Measurements from ENCODE around the gene AKR7A2. TPM values are rescaled to one million over a fixed set of nuclear protein-coding genes. Genes with fewer than 3 reads are reported as not detected.

Gene AKR7A2
- total RNA-seq, 4 donors from 2014 or later, result 64.5 to 91.0 (median 80.7) TPM

GRCh38 chr1:19327301-19327700, 15.4 kb upstream of the AKR7A2 start:
- DNase-seq (ENCODE audit: low spot score in 2 of 2), result no peak
- no peak overlapping the region for H3K27ac ChIP-seq
- no peak for TF ChIP-seq EP300 (IDR thresholded peaks at IDR 0.05)
- no peaks in the 10 kb centered on the region for H3K27me3 ChIP-seq
- WGBS, 2 donors, result 84 to 86% methylated on average over 14 to 16 of the region's 16 CpGs
- no peaks in the 10 kb centered on the region for H3K9me3 ChIP-seq
- H3K4me1 ChIP-seq, result no peaks in the 10 kb centered on the region
- no peak overlapping the region for H3K4me3 ChIP-seq
- peaks cover 0 to 100% (median 7%) of the 10 kb centered on the region in 3 donors for H3K36me3 ChIP-seq

- no peak for DNase-seq (ENCODE audit: low spot score in 2 of 2)
- H3K4me1 ChIP-seq, result no peaks in the 10 kb centered on the region
- H3K27me3 ChIP-seq, result no peaks in the 10 kb centered on the region
- TF ChIP-seq POLR2A (IDR thresholded peaks at IDR 0.05) (no peak), EP300 (IDR thresholded peaks at IDR 0.05) (no peak), CTCF (IDR thresholded peaks at IDR 0.05) (no peak)
- H3K27ac ChIP-seq, result no peak overlapping the region
- 59 to 92% methylated on average over 6 of the region's 6 CpGs for WGBS, 2 donors
- H3K4me3 ChIP-seq, result no peak overlapping the region
- peaks cover 0 to 100% (median 7%) of the 10 kb centered on the region in 3 donors for H3K36me3 ChIP-seq
- H3K9me3 ChIP-seq, result no peaks in the 10 kb centered on the region
These were observed 14.8 kb upstream of the AKR7A2 start for GRCh38 chr1:19326748-19327065.

GRCh38 chr1:19325958-19326747, 14.2 kb upstream of the AKR7A2 start:
- 77 to 86% methylated on average over 18 to 31 of the region's 32 CpGs for whole genome bisulfite sequencing, 2 donors
- Histone ChIP-seq H3K4me3 (no peak overlapping the region), H3K9me3 (no peaks in the 10 kb centered on the region), H3K4me1 (no peaks in the 10 kb centered on the region), H3K27ac (no peak overlapping the region), H3K36me3 (peaks cover 0 to 95% (median 7%) of the 10 kb centered on the region in 3 donors), H3K27me3 (no peaks in the 10 kb centered on the region)
- no peak for DNase-seq (ENCODE audit: low spot score in 2 of 2)
- TF ChIP-seq CTCF (IDR thresholded peaks at IDR 0.05) (no peak), EP300 (IDR thresholded peaks at IDR 0.05) (no peak), POLR2A (IDR thresholded peaks at IDR 0.05) (no peak)

GRCh38 chr1:19325368-19325957, 13.5 kb upstream of the AKR7A2 start:
- Histone ChIP-seq H3K9me3 (no peaks in the 10 kb centered on the region), H3K27me3 (no peaks in the 10 kb centered on the region), H3K36me3 (peaks cover 0 to 92% (median 7%) of the 10 kb centered on the region in 3 donors), H3K4me3 (no peak overlapping the region), H3K27ac (no peak overlapping the region), H3K4me1 (no peaks in the 10 kb centered on the region)
- WGBS, 2 donors, result 80 to 89% methylated on average over 18 to 19 of the region's 19 CpGs
- no peak for DNase-seq (ENCODE audit: low spot score in 2 of 2)
- TF ChIP-seq POLR2A (IDR thresholded peaks at IDR 0.05) (no peak), CTCF (IDR thresholded peaks at IDR 0.05) (no peak), EP300 (IDR thresholded peaks at IDR 0.05) (no peak)

GRCh38 chr1:19324665-19324990, 12.7 kb upstream of the AKR7A2 start:
- Histone ChIP-seq H3K4me3 (no peak overlapping the region), H3K4me1 (no peaks in the 10 kb centered on the region), H3K27ac (no peak overlapping the region), H3K9me3 (no peaks in the 10 kb centered on the region), H3K27me3 (no peaks in the 10 kb centered on the region), H3K36me3 (peaks cover 0 to 88% (median 7%) of the 10 kb centered on the region in 3 donors)
- no peak for DNase-seq (ENCODE audit: low spot score in 2 of 2)
- TF ChIP-seq CTCF (IDR thresholded peaks at IDR 0.05), result no peak
- no peak for TF ChIP-seq POLR2A (IDR thresholded peaks at IDR 0.05)
- TF ChIP-seq EP300 (IDR thresholded peaks at IDR 0.05), result no peak
- WGBS, 2 donors, result 93 to 97% methylated on average over 8 to 9 of the region's 9 CpGs

Data from tibial nerve (tissue), 4 donors.